OCI-LY1 (cell line): ENCODE results near the gene FARSA.
A peak's percentile ranks its signal among the peaks of the same experiment; 100 is the strongest.
"Not testable (repeated sequence)": the region's sequence is repeated elsewhere in the genome, so short reads cannot be mapped to it uniquely, and the experiment has no call there.

ENCODE experiments used
- H2AFZ ChIP-seq: fragments of 200-600 bp; sonication (generic), shearing (Covaris generic); 2 replicates; pipeline ENCODE4 v1.6.0; 2014; ENCODE audit warnings: antibody characterized with exemption, mild to moderate bottlenecking, low read length
- H3F3A ChIP-seq: fragments of 200-600 bp; sonication (generic), shearing (Covaris generic); 2 replicates; pipeline ENCODE4 v1.6.0; 2014; ENCODE audit warnings: mild to moderate bottlenecking, antibody characterized with exemption, low read length, moderate library complexity; ENCODE audit not compliant: insufficient read depth
- H3K27ac ChIP-seq: fragments of 200-600 bp; sonication (generic); 2 replicates; pipeline ENCODE4 v1.5.1; 2014; ENCODE audit warnings: low read length, mixed run types, mild to moderate bottlenecking, low read depth; ENCODE audit not compliant: poor library complexity, severe bottlenecking
- H3K27me3 ChIP-seq: fragments of 200-600 bp; sonication (generic); 2 replicates; pipeline ENCODE4 v1.6.0; 2014; ENCODE audit warnings: antibody characterized with exemption, mild to moderate bottlenecking, low read length, moderate library complexity; ENCODE audit not compliant: insufficient read depth
- H3K36me3 ChIP-seq: fragments of 200-600 bp; sonication (generic); 2 replicates; pipeline ENCODE4 v1.6.1; 2014; ENCODE audit warnings: mild to moderate bottlenecking, antibody characterized with exemption, low read length, moderate library complexity, mixed read lengths; ENCODE audit not compliant: insufficient read depth
- H3K4me1 ChIP-seq: fragments of 200-600 bp; sonication (generic); 2 replicates; pipeline ENCODE4 v1.5.1; 2014; ENCODE audit warnings: mild to moderate bottlenecking, low read length, moderate library complexity; ENCODE audit not compliant: insufficient read depth, severe bottlenecking
- H3K4me2 ChIP-seq: fragments of 200-600 bp; sonication (generic), shearing (Covaris generic); 2 replicates; pipeline ENCODE4 v1.6.1; 2014; ENCODE audit warnings: low read length
- H3K4me3 ChIP-seq: fragments of 200-600 bp; sonication (generic); 2 replicates; pipeline ENCODE4 v1.5.1; 2014; ENCODE audit warnings: low read length, low read depth, mild to moderate bottlenecking, mixed read lengths; ENCODE audit not compliant: poor library complexity, severe bottlenecking
- H3K79me2 ChIP-seq: fragments of 200-600 bp; shearing (Covaris generic); 2 replicates; pipeline ENCODE4 v1.6.1; 2016; ENCODE audit warnings: mixed run types, low read length, mixed read lengths; ENCODE audit not compliant: insufficient read depth
- H3K9ac ChIP-seq: fragments of 200-600 bp; sonication (generic), shearing (Covaris generic); 2 replicates; pipeline ENCODE4 v1.6.1; 2014; ENCODE audit warnings: mild to moderate bottlenecking, low read length, mixed read lengths
- H3K9me2 ChIP-seq: fragments of 200-600 bp; sonication (generic), shearing (Covaris generic); 2 replicates; pipeline ENCODE4 v1.6.1; 2014; ENCODE audit warnings: low read depth, mild to moderate bottlenecking, low read length, mixed read lengths
- H3K9me3 ChIP-seq: fragments of 200-600 bp; shearing (Covaris generic); 2 replicates; pipeline ENCODE4 v1.6.1; 2014; ENCODE audit warnings: low read length, mixed read lengths
- H4K20me1 ChIP-seq: fragments of 200-600 bp; sonication (generic), shearing (Covaris generic); 2 replicates; pipeline ENCODE4 v1.6.0; 2016; ENCODE audit warnings: mild to moderate bottlenecking, low read length; ENCODE audit not compliant: insufficient read depth
- EZH2 ChIP-seq: fragments of 200-600 bp; sonication (generic), shearing (Covaris generic); IDR thresholded peaks from 2 replicates; pipeline ENCODE4 v1.8.0; 2017; ENCODE audit warnings: borderline replicate concordance, mixed run types, mild to moderate bottlenecking, antibody characterized with exemption, low read length, moderate library complexity, mixed read lengths
- TF ChIP-seq, protein P1 (sequence below): fragments of 200-600 bp; sonication (generic), shearing (Covaris generic); IDR thresholded peaks from 2 replicates; pipeline ENCODE4 v1.5.1; 2017; ENCODE audit warnings: mild to moderate bottlenecking, antibody characterized with exemption, low read length, moderate library complexity, mixed read lengths

FARSA gene

DNA sequence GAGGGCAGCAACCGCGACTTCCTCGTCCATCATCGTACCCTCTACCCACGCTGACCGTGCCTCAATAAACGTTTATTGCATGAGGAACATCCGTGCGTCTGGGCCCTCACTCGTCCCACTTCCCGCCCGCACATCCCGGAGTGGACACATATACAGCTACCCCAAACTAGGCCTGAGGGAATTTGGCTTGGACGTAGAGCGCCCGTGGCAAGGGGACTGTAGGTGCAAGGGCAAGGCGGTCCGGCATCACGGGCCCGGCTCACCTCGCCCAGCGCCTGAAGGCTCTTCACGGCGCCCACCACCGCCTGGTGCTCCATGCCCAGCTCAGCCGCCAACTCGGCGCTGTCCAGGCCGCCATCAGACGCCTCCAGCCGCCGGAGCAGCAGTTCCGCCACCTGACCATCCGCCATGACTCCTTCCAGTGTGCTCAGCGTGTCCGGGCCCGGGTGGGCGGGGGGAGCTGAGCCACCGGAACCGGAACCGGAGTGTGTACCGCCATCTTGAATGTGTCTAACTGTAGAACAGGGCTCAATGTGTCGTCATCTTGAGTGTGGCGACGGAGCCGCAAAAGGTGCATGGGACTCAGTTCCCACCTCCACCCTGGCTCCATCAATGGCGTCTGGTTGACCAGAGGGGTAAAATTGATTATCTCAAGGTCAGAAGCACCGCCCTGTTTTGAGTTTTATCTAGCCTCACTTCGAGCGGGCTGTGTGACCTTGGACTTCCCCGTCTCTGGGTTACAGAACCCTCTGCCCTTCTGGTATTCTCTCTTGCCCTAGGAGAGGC, at the start of gene FARSA:
TSS of gene FARSA (minus strand) at position 425 of the 786 bp plus-strand sequence. CDS start at position 410, 15 bp downstream.
- H3K9ac ChIP-seq = peak within 1 kb of the TSS; percentile 98
- no peak within 1 kb of the TSS for H2AFZ ChIP-seq
- H4K20me1 ChIP-seq = no peaks in the 10 kb centered on the region
- H3F3A ChIP-seq = peaks cover 14% of the 10 kb centered on the region
- peaks cover 43% of the 10 kb centered on the region for H3K4me1 ChIP-seq
- H3K36me3 ChIP-seq = peaks cover 31% of the 10 kb centered on the region
- peaks cover 21% of the 10 kb centered on the region for H3K79me2 ChIP-seq
- H3K4me2 ChIP-seq = peak within 1 kb of the TSS; percentile 98
- H3K9me3 ChIP-seq = no peaks in the 10 kb centered on the region
- TF ChIP-seq EZH2 = no peak
- TF ChIP-seq, protein P1, sequence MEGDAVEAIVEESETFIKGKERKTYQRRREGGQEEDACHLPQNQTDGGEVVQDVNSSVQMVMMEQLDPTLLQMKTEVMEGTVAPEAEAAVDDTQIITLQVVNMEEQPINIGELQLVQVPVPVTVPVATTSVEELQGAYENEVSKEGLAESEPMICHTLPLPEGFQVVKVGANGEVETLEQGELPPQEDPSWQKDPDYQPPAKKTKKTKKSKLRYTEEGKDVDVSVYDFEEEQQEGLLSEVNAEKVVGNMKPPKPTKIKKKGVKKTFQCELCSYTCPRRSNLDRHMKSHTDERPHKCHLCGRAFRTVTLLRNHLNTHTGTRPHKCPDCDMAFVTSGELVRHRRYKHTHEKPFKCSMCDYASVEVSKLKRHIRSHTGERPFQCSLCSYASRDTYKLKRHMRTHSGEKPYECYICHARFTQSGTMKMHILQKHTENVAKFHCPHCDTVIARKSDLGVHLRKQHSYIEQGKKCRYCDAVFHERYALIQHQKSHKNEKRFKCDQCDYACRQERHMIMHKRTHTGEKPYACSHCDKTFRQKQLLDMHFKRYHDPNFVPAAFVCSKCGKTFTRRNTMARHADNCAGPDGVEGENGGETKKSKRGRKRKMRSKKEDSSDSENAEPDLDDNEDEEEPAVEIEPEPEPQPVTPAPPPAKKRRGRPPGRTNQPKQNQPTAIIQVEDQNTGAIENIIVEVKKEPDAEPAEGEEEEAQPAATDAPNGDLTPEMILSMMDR = no peak
- H3K9me2 ChIP-seq = no peaks in the 10 kb centered on the region
- peak within 1 kb of the TSS; percentile 97 for H3K4me3 ChIP-seq
- H3K27ac ChIP-seq = peak within 1 kb of the TSS; percentile 67
- H3K27me3 ChIP-seq = no peaks in the 10 kb centered on the region

DNA sequence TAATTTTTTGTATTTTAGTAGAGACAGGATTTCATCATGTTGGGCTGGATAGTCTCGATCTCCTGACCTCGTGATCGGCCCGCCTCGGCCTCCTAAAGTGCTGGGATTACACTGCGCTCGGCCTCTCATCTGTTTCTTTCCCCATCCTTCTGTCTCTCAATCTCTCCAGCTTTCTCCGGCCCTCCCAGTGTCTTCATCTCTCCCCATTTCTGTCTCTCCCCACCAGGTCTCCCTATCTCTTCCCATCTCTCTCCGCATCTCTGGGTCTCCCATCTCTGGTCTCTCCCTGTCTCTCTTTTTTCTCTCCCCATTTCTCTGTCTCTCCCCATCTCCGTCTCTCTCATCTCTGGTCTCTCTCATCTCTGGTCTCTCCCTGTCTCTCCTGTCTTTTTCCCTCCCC, 49.6 kb upstream of the FARSA start:
- H4K20me1 ChIP-seq = no peaks in the 10 kb centered on the region
- H3K27ac ChIP-seq = no peak overlapping the region
- peak overlapping the region; percentile 38 for H3K4me3 ChIP-seq
- no peak overlapping the region for H3K9ac ChIP-seq
- no peaks in the 10 kb centered on the region for H3K36me3 ChIP-seq
- no peak overlapping the region for H2AFZ ChIP-seq
- TF ChIP-seq EZH2 = no peak
- H3K27me3 ChIP-seq = no peaks in the 10 kb centered on the region
- H3F3A ChIP-seq = no peaks in the 10 kb centered on the region
- no peaks in the 10 kb centered on the region for H3K9me3 ChIP-seq
- H3K4me2 ChIP-seq = peak overlapping the region; percentile 48
- no peaks in the 10 kb centered on the region for H3K79me2 ChIP-seq
- peaks cover 5% of the 10 kb centered on the region for H3K4me1 ChIP-seq
- H3K9me2 ChIP-seq = no peaks in the 10 kb centered on the region

DNA sequence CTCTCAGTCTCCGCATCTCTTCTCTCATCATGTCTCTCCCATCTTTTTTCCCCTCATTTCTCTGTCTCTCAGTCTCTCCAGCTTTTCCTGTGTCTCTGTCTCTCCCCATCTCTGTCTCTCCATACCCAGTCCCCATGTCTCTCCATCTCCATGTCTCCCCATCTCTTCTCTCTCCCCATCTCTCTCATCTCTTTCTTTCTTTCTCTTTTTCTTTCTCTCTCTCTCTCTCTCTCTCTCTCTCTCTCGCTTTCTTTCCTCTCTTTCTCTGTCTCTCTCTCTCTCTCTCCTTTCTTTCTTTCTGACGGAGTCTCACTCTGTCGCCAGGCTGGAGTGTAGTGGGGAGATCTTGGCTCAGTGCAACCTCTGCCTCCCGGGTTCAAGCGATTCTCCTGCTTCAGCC, 49.1 kb upstream of the FARSA start:
- no peaks in the 10 kb centered on the region for H3K36me3 ChIP-seq
- H3F3A ChIP-seq = no peaks in the 10 kb centered on the region
- H3K9me2 ChIP-seq = no peaks in the 10 kb centered on the region
- no peak overlapping the region for H3K9ac ChIP-seq
- H4K20me1 ChIP-seq = no peaks in the 10 kb centered on the region
- peaks cover 5% of the 10 kb centered on the region for H3K4me1 ChIP-seq
- no peaks in the 10 kb centered on the region for H3K79me2 ChIP-seq
- H2AFZ ChIP-seq = no peak overlapping the region
- H3K27me3 ChIP-seq = no peaks in the 10 kb centered on the region
- TF ChIP-seq, protein P1 = no peak
- no peak for TF ChIP-seq EZH2
- no peak overlapping the region for H3K4me2 ChIP-seq
- H3K9me3 ChIP-seq = no peaks in the 10 kb centered on the region
- no peak overlapping the region for H3K27ac ChIP-seq
- no peak overlapping the region for H3K4me3 ChIP-seq

DNA sequence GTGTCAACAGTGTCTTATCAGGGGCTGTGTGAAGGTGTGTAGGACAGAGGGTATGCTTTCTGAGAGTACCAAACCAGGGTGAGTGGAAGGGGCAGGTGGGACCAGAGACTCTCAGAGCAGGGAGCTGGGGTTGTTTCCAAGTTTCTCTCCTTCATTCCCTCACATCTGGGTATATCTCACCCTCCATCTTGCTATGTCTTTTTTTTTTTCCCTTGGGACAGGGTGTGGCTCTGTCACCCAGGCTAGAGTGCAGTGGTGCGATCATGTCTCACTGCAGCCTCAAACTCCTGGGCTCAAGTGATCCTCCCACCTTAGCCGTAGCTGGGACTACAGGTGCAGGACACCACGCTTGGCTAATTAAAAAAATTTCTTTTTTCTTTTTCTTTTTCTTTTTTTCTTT, 46.5 kb upstream of the FARSA start:
- no peaks in the 10 kb centered on the region for H3K9me2 ChIP-seq
- no peaks in the 10 kb centered on the region for H3K9me3 ChIP-seq
- H3K9ac ChIP-seq = no peak overlapping the region
- H3K4me1 ChIP-seq = peaks cover 5% of the 10 kb centered on the region
- H3K79me2 ChIP-seq = no peaks in the 10 kb centered on the region
- no peak for TF ChIP-seq EZH2
- TF ChIP-seq, protein P1 = no peak
- H4K20me1 ChIP-seq = no peaks in the 10 kb centered on the region
- H3K27ac ChIP-seq = no peak overlapping the region
- H3F3A ChIP-seq = no peaks in the 10 kb centered on the region
- H2AFZ ChIP-seq = no peak overlapping the region
- H3K27me3 ChIP-seq = 0 out of 2 replicates have a peak, but pooled peaks cover 6% of the 10 kb centered on the region
- no peak overlapping the region for H3K4me2 ChIP-seq
- H3K4me3 ChIP-seq = no peak overlapping the region
- H3K36me3 ChIP-seq = no peaks in the 10 kb centered on the region

DNA sequence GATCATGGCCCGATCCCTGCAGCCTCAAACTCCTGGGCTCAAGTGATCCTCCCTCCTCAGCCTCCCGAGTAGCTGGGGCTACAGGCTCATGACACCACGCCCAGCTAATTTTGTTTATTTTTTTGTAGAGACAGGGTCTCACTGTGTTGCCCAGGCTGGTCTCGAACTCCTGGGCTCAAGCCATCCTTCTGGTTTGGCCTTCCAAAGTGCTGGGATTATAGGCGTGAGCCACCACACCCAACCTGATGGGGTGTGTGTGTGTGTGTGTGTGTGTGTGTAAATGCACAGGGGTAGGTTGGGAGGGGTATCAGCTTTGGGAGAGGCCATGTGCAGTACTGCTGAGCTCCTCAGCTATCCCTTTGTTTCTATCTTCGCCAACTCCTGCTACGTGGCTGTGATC, 42.6 kb upstream of the FARSA start:
- H4K20me1 ChIP-seq, H3K9me2 ChIP-seq, H3K4me2 ChIP-seq, H3F3A ChIP-seq, H3K9me3 ChIP-seq, H3K4me3 ChIP-seq, H3K27ac ChIP-seq, H3K36me3 ChIP-seq, H3K9ac ChIP-seq, H3K79me2 ChIP-seq, H2AFZ ChIP-seq, H3K4me1 ChIP-seq: not testable (repeated sequence)
- H3K27me3 ChIP-seq = peaks cover 10% of the 10 kb centered on the region; the same call in 1 of the 2 replicates
